ENCODE measurements around the gene TOP3B. TPM values are rescaled to one million over a fixed set of nuclear protein-coding genes. Genes with fewer than 3 reads are reported as not detected.
A peak's percentile ranks its signal among the peaks of the same experiment; 100 is the strongest.

TOP3B gene
- total and polyA plus RNA-seq, 9 of the 15 experiments (the other 6 are each of a cell fraction or from before 2014, with no cell fraction given), result 3.0 to 188 (median 112) TPM

DNA sequence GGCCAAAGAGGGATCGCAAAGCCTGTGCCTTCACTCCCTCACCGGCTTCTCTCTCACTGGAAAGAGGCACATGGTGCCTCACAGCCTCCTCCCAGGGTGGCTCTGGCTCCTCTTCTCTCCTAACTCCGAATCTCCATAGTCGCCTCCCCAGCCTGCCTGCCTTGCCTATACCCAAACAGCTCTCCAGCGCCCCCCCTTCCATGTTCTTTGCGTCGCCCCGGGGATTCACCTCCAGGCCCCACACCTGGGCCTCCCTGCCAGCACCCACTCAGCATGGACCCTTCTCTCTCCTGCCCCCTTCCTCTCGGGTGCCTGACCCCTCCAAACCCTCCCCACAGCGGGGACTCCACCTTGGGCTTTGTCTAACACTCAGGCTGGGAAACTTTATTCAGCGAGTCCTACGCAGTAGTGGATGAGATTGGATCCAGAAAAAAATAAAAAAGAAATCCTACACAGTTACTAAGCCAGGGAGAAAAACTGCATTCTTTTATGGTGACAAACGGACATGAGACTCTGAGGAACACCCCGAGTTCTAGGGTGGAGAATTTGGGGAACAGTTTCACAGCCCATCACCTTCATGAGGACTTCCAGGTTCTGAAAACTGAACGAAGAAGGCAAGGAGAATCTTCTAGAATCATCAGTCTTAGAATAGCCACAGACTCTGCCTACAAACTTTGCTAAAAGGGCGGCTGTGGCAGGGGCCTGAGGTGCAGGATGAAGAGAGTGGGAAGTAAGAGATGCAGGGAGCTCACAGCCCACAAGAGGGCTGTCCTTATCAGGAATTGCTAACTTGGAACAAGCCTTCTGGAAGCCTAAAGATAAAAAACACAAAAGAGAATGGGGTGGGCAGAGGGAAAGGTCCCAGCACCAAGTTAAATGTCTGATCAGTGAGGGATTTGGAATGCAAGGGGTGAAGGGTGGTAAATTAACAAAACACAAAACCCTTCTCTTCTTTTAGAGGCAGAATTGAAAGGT lies 35.3 kb downstream of the TOP3B start (continued):
- TF ChIP-seq GTF3C2 (IDR thresholded peaks at IDR 0.05; ENCODE audit: borderline replicate concordance, extremely low read depth, insufficient read length) (no peak), KDM1A (IDR thresholded peaks at IDR 0.05) (no peak), TRIM28 (IDR thresholded peaks at IDR 0.05) (no peak), BACH1 (tag; IDR thresholded peaks at IDR 0.05) (no peak), ETV6 (IDR thresholded peaks at IDR 0.05; ENCODE audit: borderline replicate concordance in 1 of 2, low read depth in 2 of 2, low read length in 1 of 2) (0 out of 4 replicates have a peak, but pooled peaks of 1 of the 2 experiments have one; percentile 32), ETV6 (CRISPR knock-in tag; IDR thresholded peaks at IDR 0.05; ENCODE audit: borderline replicate concordance) (no peak), ZNF212 (CRISPR knock-in tag; IDR thresholded peaks at IDR 0.05) (no peak), KLF16 (IDR thresholded peaks at IDR 0.05) (no peak), DDX20 (tag; IDR thresholded peaks at IDR 0.05; ENCODE audit: low read depth) (no peak)
- TF ChIP-seq, protein P1, sequence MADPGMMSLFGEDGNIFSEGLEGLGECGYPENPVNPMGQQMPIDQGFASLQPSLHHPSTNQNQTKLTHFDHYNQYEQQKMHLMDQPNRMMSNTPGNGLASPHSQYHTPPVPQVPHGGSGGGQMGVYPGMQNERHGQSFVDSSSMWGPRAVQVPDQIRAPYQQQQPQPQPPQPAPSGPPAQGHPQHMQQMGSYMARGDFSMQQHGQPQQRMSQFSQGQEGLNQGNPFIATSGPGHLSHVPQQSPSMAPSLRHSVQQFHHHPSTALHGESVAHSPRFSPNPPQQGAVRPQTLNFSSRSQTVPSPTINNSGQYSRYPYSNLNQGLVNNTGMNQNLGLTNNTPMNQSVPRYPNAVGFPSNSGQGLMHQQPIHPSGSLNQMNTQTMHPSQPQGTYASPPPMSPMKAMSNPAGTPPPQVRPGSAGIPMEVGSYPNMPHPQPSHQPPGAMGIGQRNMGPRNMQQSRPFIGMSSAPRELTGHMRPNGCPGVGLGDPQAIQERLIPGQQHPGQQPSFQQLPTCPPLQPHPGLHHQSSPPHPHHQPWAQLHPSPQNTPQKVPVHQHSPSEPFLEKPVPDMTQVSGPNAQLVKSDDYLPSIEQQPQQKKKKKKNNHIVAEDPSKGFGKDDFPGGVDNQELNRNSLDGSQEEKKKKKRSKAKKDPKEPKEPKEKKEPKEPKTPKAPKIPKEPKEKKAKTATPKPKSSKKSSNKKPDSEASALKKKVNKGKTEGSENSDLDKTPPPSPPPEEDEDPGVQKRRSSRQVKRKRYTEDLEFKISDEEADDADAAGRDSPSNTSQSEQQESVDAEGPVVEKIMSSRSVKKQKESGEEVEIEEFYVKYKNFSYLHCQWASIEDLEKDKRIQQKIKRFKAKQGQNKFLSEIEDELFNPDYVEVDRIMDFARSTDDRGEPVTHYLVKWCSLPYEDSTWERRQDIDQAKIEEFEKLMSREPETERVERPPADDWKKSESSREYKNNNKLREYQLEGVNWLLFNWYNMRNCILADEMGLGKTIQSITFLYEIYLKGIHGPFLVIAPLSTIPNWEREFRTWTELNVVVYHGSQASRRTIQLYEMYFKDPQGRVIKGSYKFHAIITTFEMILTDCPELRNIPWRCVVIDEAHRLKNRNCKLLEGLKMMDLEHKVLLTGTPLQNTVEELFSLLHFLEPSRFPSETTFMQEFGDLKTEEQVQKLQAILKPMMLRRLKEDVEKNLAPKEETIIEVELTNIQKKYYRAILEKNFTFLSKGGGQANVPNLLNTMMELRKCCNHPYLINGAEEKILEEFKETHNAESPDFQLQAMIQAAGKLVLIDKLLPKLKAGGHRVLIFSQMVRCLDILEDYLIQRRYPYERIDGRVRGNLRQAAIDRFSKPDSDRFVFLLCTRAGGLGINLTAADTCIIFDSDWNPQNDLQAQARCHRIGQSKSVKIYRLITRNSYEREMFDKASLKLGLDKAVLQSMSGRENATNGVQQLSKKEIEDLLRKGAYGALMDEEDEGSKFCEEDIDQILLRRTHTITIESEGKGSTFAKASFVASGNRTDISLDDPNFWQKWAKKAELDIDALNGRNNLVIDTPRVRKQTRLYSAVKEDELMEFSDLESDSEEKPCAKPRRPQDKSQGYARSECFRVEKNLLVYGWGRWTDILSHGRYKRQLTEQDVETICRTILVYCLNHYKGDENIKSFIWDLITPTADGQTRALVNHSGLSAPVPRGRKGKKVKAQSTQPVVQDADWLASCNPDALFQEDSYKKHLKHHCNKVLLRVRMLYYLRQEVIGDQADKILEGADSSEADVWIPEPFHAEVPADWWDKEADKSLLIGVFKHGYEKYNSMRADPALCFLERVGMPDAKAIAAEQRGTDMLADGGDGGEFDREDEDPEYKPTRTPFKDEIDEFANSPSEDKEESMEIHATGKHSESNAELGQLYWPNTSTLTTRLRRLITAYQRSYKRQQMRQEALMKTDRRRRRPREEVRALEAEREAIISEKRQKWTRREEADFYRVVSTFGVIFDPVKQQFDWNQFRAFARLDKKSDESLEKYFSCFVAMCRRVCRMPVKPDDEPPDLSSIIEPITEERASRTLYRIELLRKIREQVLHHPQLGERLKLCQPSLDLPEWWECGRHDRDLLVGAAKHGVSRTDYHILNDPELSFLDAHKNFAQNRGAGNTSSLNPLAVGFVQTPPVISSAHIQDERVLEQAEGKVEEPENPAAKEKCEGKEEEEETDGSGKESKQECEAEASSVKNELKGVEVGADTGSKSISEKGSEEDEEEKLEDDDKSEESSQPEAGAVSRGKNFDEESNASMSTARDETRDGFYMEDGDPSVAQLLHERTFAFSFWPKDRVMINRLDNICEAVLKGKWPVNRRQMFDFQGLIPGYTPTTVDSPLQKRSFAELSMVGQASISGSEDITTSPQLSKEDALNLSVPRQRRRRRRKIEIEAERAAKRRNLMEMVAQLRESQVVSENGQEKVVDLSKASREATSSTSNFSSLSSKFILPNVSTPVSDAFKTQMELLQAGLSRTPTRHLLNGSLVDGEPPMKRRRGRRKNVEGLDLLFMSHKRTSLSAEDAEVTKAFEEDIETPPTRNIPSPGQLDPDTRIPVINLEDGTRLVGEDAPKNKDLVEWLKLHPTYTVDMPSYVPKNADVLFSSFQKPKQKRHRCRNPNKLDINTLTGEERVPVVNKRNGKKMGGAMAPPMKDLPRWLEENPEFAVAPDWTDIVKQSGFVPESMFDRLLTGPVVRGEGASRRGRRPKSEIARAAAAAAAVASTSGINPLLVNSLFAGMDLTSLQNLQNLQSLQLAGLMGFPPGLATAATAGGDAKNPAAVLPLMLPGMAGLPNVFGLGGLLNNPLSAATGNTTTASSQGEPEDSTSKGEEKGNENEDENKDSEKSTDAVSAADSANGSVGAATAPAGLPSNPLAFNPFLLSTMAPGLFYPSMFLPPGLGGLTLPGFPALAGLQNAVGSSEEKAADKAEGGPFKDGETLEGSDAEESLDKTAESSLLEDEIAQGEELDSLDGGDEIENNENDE (IDR thresholded peaks at IDR 0.05; ENCODE audit: low read depth, low read length), result no peak
